Stimulated activated CD8-positive, alpha-beta memory T cell treated with anti-CD3 and anti-CD28 coated beads, Interleukin-4, amount 100 ng/mL, for 4 hours (primary cell): Measurements from ENCODE around the gene TSPAN17.

Source experiments
- DNase-seq, 2 donors: peaks; one replicate each; pipeline ENCODE4 v3.0.0-alpha.2; 2020; ENCODE audit warnings: low read depth in 2 of 2, low spot score in 1 of 2

TSPAN17 gene

DNA sequence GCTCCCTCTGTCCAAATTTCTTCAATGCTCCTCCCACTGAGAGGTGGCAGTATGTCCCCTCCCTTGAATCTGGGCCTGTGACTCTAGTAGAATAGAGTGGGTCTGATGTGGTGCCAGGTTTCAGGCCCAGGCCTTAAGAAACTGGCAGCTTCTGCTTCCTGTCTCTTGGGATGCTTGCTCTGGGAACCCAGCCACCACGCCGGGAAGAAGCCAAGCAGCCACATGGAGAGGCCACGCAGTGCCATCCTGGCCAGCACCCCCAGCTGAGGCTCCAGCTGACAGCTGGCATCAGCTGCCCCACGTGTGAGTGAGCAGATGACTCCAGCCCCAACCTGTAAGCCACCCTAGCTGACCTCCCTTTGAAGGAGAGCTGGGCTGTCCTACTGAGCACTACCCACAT lies 7.3 kb upstream of the TSPAN17 start:
- DNase-seq: no peak

DNA sequence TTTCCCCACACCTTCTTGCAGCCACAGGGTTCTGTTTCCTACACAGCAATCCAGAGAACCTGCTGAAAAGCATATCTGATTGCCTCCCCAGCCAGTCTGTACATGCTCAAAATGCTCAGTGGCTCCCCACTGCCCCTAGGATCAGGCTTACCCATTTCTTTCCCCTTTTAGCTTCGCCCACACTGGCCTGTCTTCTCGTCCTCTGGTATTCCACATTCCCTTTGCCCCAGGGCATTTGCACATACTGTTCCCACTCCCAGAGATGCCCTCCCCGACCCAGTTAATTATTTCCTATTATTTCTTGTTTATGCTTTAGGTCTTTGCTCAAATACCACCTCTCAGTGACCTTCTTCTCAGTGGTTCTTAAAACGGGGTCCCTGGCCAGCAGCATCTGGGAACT lies 6.7 kb upstream of the TSPAN17 start:
- no peak for DNase-seq

DNA sequence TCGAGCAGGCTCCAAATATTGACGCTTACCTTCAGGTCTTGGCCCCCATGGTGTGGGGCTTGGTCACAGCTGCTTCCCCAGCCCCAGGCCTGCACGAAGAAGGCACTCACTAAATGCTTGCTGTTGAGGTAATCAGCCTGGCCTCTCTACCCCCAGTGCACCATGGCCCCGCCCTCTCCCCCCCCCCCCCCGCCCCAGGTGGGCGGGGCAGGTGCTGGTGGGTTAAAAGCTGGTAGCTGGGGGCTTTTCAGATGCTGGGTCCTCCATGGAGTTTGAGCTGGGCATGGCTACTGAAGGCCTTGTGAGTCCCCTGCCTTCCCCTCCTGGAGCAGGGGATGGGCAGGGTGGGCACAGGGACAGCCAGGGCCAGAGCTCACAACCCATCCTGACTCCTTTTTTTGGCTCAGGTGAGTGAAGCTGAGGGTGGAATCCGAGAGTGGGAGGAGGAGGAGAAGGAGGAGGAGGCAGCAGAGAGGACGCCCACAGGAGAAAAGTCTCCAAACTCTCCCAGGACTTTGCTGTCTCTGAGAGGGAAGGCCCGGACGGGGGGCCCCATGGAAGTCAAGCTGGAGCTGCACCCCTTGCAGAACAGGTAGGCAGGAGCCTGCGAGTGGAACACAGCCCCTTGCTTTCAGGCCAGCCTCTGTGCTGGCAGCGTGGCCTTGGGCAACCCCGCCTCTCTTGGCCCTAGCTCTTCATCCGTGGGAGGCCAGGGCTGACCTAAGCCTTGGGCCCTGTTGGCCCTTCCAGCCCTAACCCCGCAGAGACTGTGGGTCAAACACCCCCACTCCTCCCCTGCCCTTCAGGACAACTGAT lies 4.4 kb upstream of the TSPAN17 start:
- no peak for DNase-seq

DNA sequence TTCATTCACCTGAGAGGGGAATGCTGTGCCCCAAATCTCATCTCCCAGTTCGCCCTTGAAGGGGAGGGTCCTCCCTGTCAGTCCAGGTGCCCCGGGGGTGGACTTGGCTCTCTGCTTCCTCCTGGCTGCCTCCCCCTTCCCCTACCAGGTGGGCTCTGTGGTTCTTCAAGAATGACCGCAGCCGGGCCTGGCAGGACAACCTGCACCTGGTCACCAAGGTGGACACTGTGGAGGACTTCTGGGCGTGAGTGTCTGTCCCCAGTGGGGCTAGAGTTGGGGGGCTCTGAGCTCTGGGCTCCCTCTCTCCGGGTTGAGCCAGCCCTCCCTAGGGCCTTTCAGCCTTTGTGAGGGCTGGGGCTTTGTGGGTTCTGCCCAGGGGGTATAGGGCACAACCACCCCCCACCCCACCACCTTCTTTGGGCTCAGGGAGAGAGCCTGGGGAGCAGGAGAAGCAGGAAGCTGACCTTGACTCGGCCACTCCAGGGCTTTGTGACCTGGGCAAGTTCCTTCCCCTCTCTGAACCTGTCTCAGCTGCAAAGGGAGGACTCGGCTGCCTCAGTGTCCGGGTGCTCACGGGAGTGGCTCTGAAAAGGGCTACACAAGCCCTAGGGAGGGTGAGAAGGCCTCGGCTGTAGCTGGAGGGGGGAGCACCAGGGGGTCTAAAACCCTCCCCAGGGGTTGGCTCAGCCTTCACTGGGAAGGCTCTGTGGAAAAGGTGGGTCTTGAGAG lies 3.6 kb upstream of the TSPAN17 start:
- DNase-seq: no peak

DNA sequence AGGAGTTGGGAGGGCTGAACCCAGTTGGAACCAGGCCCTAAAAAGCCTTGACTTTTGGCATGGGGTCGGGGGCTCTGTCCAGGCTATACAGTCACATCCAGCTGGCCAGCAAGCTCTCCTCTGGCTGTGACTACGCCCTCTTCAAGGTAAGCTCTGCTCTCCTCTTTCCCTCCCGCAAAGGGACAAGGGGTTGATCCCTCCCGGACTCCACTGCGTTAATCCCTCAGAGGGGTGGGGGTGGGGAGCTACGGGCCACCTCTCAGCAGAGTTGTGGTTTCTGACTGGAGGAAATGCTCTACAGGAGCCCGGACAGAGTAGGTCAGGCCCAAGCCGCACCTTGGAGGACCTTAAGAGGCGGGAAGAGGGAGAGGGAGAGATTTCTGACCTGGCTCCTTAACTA lies 3.0 kb upstream of the TSPAN17 start:
- no peak for DNase-seq

- no peak for DNase-seq
Observed at GRCh38 chr5:176644878-176645670, 2.2 kb upstream of the TSPAN17 start.

DNA sequence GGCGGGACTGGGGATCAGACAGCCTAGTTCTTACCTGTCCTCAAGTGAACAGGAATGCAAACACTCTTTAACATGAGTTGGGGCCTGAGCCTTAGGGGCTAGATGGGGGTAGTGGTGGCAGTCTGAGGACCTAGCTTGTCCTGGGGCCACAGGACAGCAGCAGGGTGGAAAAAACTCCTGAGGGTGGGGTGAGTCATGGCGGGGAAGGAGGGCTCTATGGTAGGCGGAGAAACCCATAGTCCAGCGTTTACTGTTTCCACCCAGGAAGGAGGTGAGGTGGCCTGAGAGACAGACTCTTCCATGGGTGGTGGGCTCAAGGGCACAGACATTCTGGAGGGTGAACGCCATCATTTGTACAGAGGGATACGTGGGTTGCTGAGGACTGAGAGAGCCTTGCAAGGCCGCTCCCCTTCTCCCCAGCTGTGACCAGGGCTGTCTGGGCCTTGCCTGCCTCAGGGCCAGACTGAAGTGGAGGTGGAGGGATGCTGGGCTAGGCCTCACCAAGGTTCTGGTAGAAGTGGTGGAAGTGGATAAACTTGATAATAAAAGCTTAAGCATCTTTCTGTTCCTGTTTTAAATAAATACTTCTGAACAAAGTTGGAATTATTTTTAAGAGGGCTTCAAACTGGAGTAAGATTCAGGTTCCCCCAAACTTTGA lies 1.1 kb upstream of the TSPAN17 start:
- no peak for DNase-seq

GRCh38 chr5:176646707-176647029 lies 616 bp upstream of the TSPAN17 start:
- no peak for DNase-seq

DNA sequence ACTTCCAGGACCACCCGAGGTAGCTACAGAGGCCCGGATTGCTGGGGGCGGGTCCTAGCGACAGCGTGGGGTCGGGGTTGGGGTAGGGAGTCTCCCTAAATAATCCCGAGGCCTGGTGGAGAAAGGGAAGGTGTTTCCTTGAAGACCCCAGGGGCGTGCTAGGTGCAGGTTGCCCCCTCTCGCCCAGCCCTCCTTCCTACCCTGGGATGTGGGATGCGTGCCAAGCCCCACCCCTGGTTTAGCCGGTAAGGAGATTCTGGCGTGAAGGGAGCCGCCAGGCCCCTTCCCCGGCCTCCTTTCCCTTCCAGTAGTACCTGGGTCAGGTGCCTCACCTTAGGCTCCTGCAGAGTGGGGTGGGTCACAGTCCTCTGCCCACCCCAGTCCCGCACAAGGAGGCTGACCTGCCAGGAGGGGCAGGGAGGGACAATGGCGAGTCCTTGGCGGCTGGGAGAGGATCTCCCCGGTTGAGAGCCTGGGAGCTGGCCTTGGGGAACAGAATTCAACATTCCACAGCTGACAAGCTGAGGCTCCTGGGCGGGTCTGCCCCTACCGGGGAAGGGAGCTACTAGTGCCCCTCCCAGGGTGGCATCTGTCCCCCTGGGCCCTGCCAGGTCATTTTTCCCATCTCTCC lies 674 bp downstream of the TSPAN17 start:
- DNase-seq: no peak

GRCh38 chr5:176648474-176649194 lies 1.4 kb downstream of the TSPAN17 start:
- peak in 1 of 2 donors; percentile 41 for DNase-seq

- no peak for DNase-seq
Observed at GRCh38 chr5:176650354-176650884, 3.1 kb downstream of the TSPAN17 start.

GRCh38 chr5:176651472-176651980 lies 4.2 kb downstream of the TSPAN17 start:
- DNase-seq: no peak

- DNase-seq: no peak
Observed at GRCh38 chr5:176652136-176652535, 4.9 kb downstream of the TSPAN17 start.

DNA sequence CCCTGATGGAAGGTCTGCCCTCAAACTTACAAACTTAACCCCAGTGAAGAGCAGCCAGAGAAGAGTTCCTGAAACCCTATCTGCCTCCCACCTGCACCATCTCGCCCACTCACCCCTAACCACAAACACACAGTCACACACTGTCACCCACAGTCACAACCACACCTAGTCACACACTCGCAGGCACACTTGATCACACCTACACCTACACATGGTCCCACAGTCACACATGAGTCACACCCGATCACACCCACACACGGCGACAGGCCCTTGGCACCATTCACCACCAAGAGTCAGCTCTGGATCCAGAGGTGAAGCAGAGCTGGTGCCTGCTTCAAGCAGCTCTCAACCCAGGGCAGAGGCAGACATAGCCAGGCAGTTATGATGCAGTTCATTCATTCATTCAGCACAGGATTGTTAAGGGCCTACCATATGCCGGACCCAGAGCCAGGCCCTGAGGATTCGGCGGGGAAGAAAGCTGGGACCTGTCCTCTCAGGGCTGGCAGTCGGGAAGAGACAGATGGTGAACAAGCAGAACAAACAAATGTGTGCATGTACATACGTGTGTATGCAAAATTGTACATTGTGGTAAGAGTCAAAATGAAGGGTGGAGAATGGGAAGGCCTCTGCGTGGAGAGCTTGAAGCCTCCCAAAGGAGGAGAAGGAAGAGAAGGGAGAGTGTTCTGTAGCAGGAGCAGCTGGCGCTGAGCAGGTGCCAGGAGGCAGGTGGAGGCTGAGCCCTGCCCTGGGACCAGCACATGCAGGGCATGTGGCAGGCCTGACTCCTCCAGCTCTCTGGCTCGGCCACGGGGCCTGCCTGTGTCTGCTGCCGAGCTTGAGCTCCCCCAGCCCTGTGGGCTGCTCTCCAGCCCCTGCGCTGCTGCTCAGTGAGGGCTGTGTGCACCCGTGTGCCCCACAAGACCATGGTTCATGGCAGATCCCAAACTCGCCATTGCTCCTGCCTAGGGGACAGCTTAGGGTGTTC lies 6.4 kb downstream of the TSPAN17 start:
- peak; percentile 78 to 90 for DNase-seq

GRCh38 chr5:176654856-176655255 lies 7.6 kb downstream of the TSPAN17 start:
- no peak for DNase-seq

GRCh38 chr5:176656467-176656990 lies 9.2 kb downstream of the TSPAN17 start:
- DNase-seq: no peak

DNA sequence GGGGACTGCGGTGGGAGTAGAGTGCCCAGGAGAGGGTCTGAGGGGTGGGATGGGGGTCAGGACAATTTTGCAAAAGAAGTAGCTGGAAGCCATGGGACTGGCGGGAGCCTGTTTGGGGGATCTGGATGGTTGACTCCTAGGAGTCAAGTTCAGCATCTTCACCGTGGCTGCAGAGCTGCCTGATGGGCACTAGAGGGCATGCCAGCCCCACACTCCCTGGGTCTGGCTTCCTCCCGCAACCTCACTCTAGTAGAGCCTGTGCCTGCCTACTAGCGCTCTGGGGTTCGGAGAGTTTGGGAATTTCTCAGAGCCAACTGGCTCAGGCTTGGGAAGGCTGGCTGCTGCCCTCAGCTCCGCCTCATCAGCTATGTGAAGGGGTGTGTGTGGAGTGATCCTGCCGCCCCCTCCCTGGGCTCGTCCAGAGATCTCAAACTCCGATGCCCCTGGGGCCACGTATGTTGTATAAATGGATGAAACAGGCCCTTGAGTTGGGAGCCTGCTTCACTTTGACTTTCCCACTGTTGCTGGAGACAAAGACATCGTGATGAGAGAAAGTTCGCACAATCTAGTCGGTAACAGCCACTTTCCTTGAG lies 10.8 kb downstream of the TSPAN17 start:
- DNase-seq: peak; percentile 32 to 35
